ENCODE results near the gene GPX3. TPM values are rescaled to one million over a fixed set of nuclear protein-coding genes. Genes with fewer than 3 reads are reported as not detected.

The GPX3 gene
- total and polyA plus RNA-seq, 4 donors, result 22.7 to 42.0 (median 33.6) TPM

- Histone ChIP-seq H3K9me3 (ENCODE audit: control insufficient read depth, insufficient read depth, low read length) (no peaks in the 10 kb centered on the region), H3K4me1 (ENCODE audit: control insufficient read depth, insufficient read depth, low read length) (peaks cover 5% of the 10 kb centered on the region), H3K36me3 (ENCODE audit: control insufficient read depth, insufficient read depth, low read length) (peaks cover 35% of the 10 kb centered on the region), H3K27me3 (ENCODE audit: control insufficient read depth, insufficient read depth, low read length) (no peaks in the 10 kb centered on the region), H3K4me3 (ENCODE audit: low read depth, low read length) (no peak overlapping the region), H3K27ac (ENCODE audit: low read depth, low read length) (no peak overlapping the region)
- no peak for DNase-seq (ENCODE audit: low read depth in 4 of 6, low spot score in 6 of 6)
- 89% methylated on average over 7 of the region's 10 CpGs for WGBS (ENCODE audit: insufficient coverage)
Observed at GRCh38 chr5:151051931-151052608, 31.7 kb downstream of the GPX3 start.

- Histone ChIP-seq H3K4me1 (ENCODE audit: control insufficient read depth, insufficient read depth, low read length) (peaks cover 5% of the 10 kb centered on the region), H3K4me3 (ENCODE audit: low read depth, low read length) (no peak overlapping the region), H3K9me3 (ENCODE audit: control insufficient read depth, insufficient read depth, low read length) (no peaks in the 10 kb centered on the region), H3K27me3 (ENCODE audit: control insufficient read depth, insufficient read depth, low read length) (no peaks in the 10 kb centered on the region), H3K27ac (ENCODE audit: low read depth, low read length) (no peak overlapping the region), H3K36me3 (ENCODE audit: control insufficient read depth, insufficient read depth, low read length) (peaks cover 33% of the 10 kb centered on the region)
- 100% methylated on average over 1 of the region's 3 CpGs for WGBS (ENCODE audit: insufficient coverage)
- DNase-seq (ENCODE audit: low read depth in 4 of 6, low spot score in 6 of 6), result no peak
Observed at GRCh38 chr5:151052836-151053235, 32.4 kb downstream of the GPX3 start.

GRCh38 chr5:151053796-151054462 lies 33.5 kb downstream of the GPX3 start:
- Histone ChIP-seq H3K27me3 (ENCODE audit: control insufficient read depth, insufficient read depth, low read length) (no peaks in the 10 kb centered on the region), H3K9me3 (ENCODE audit: control insufficient read depth, insufficient read depth, low read length) (no peaks in the 10 kb centered on the region), H3K4me1 (ENCODE audit: control insufficient read depth, insufficient read depth, low read length) (peaks cover 5% of the 10 kb centered on the region), H3K36me3 (ENCODE audit: control insufficient read depth, insufficient read depth, low read length) (peaks cover 37% of the 10 kb centered on the region), H3K4me3 (ENCODE audit: low read depth, low read length) (no peak overlapping the region), H3K27ac (ENCODE audit: low read depth, low read length) (no peak overlapping the region)
- DNase-seq (ENCODE audit: low read depth in 4 of 6, low spot score in 6 of 6), result no peak
- WGBS (ENCODE audit: insufficient coverage), result 83% methylated on average over 2 of the region's 4 CpGs

DNA sequence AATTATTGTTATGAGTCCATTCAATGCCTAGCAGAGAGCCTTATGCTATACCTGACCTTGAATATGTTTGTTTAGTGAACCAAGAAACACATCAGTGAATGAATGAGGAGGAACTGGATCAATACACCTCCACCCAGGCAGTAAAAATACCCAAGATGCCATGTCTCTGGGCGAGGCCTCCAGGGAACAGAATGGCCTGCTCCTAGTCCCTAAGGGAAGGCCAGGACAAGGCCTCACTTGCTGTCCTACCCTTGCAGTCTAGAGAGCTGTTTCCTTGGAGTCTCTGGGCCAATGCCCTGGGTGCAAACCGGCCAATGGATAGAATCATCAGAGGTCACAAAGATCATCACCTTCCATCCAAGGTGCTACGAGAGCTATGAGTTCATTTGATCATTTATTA lies 34.3 kb downstream of the GPX3 start:
- H3K9me3 ChIP-seq (ENCODE audit: control insufficient read depth, insufficient read depth, low read length), result no peaks in the 10 kb centered on the region
- no peak overlapping the region for H3K27ac ChIP-seq (ENCODE audit: low read depth, low read length)
- peaks cover 37% of the 10 kb centered on the region for H3K36me3 ChIP-seq (ENCODE audit: control insufficient read depth, insufficient read depth, low read length)
- no peak overlapping the region for H3K4me3 ChIP-seq (ENCODE audit: low read depth, low read length)
- DNase-seq (ENCODE audit: low read depth in 4 of 6, low spot score in 6 of 6), result no peak
- WGBS (ENCODE audit: insufficient coverage), result 88% methylated on average over 1 of the region's 3 CpGs
- peaks cover 5% of the 10 kb centered on the region for H3K4me1 ChIP-seq (ENCODE audit: control insufficient read depth, insufficient read depth, low read length)
- no peaks in the 10 kb centered on the region for H3K27me3 ChIP-seq (ENCODE audit: control insufficient read depth, insufficient read depth, low read length)

GRCh38 chr5:151055336-151055735 lies 34.9 kb downstream of the GPX3 start:
- H3K4me1 ChIP-seq (ENCODE audit: control insufficient read depth, insufficient read depth, low read length), result peaks cover 5% of the 10 kb centered on the region
- no peak for DNase-seq (ENCODE audit: low read depth in 4 of 6, low spot score in 6 of 6)
- no peak overlapping the region for H3K4me3 ChIP-seq (ENCODE audit: low read depth, low read length)
- H3K27me3 ChIP-seq (ENCODE audit: control insufficient read depth, insufficient read depth, low read length), result no peaks in the 10 kb centered on the region
- peaks cover 40% of the 10 kb centered on the region for H3K36me3 ChIP-seq (ENCODE audit: control insufficient read depth, insufficient read depth, low read length)
- H3K9me3 ChIP-seq (ENCODE audit: control insufficient read depth, insufficient read depth, low read length), result no peaks in the 10 kb centered on the region
- WGBS (ENCODE audit: insufficient coverage), result 79% methylated on average over 4 of the region's 6 CpGs
- no peak overlapping the region for H3K27ac ChIP-seq (ENCODE audit: low read depth, low read length)

DNA sequence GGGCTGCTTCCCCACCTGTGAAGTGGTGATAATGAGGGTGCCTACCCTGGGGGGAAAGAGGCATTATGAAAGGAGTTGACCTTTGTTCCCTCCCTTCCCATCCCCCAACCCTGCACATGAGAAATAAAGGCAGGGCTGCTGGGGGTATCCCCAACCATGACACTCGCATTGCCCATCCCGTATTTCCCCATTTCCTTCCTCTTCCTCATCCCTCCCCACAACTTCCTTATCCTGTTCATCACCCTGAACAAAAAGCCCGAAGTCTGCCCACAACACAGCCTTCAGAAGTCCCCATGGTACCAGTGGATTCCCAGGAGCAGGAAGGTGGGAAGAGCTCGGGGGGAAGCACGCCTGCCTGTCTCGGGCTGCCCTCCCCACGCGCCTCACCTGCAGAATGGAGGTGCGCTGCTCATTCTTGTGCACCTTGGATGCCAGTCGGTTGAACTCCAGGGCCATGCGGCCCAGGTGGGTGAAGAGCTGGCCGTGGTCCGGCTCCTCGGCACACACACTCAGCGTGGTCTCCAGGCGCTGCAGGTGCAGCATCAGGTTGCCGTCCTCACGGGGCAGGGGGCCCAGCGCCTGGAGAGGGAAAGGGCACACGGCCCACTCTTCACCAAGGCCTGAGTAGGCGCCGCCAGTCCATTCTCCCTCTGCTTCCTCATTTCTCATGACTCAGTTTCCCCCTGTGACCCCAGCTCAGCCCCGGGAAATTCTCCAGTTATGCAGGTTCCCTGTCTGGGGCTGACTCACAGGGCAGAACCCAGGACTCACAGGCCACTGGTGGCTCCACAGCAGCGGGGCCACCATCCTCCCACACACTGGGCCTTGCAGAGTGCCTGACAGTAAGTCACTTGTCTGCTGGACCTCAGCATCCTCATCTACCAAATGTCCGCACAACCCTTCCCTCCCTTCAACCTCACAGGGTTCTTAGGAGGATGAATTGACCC lies 36.3 kb downstream of the GPX3 start:
- H3K36me3 ChIP-seq (ENCODE audit: control insufficient read depth, insufficient read depth, low read length), result peaks cover 46% of the 10 kb centered on the region

DNA sequence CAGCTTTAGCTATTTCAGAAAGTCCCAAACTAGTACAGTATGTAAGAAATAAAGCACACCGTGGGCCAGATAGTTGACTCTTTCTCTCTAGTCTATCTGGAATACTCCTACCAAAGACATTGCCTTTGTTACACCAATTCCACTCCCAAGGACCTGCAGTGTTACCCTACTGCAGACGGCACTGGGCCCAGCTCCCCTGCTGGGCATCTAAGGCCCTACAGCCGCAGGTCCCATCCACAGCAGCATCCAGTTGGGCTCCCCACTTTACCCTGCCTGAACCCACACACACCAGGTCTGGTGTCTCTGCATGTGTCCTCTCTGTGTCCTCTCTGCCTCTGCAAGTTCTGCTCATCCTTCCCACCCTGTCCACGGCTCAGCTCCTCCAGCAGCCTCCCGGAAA lies 37.9 kb downstream of the GPX3 start:
- H3K4me1 ChIP-seq (ENCODE audit: control insufficient read depth, insufficient read depth, low read length), result no peaks in the 10 kb centered on the region
- H3K27ac ChIP-seq (ENCODE audit: low read depth, low read length), result no peak overlapping the region
- WGBS (ENCODE audit: insufficient coverage), result 75% methylated on average over 5 of the region's 5 CpGs
- no peaks in the 10 kb centered on the region for H3K9me3 ChIP-seq (ENCODE audit: control insufficient read depth, insufficient read depth, low read length)
- no peaks in the 10 kb centered on the region for H3K27me3 ChIP-seq (ENCODE audit: control insufficient read depth, insufficient read depth, low read length)
- peaks cover 50% of the 10 kb centered on the region for H3K36me3 ChIP-seq (ENCODE audit: control insufficient read depth, insufficient read depth, low read length)
- DNase-seq (ENCODE audit: low read depth in 4 of 6, low spot score in 6 of 6), result no peak
- H3K4me3 ChIP-seq (ENCODE audit: low read depth, low read length), result no peak overlapping the region

More for the DNA sequence above, 36.3 kb downstream of the GPX3 start:
- WGBS (ENCODE audit: insufficient coverage), result 98% methylated on average over 23 of the region's 25 CpGs
- Histone ChIP-seq H3K4me1 (ENCODE audit: control insufficient read depth, insufficient read depth, low read length) (peaks cover 5% of the 10 kb centered on the region), H3K4me3 (ENCODE audit: low read depth, low read length) (no peak overlapping the region), H3K27ac (ENCODE audit: low read depth, low read length) (no peak overlapping the region), H3K9me3 (ENCODE audit: control insufficient read depth, insufficient read depth, low read length) (no peaks in the 10 kb centered on the region), H3K27me3 (ENCODE audit: control insufficient read depth, insufficient read depth, low read length) (no peaks in the 10 kb centered on the region)
- DNase-seq (ENCODE audit: low read depth in 4 of 6, low spot score in 6 of 6), result no peak

- H3K27ac ChIP-seq (ENCODE audit: low read depth, low read length), result no peak overlapping the region
- H3K27me3 ChIP-seq (ENCODE audit: control insufficient read depth, insufficient read depth, low read length), result no peaks in the 10 kb centered on the region
- DNase-seq (ENCODE audit: low read depth in 4 of 6, low spot score in 6 of 6), result peak in 1 of 6 donors; percentile 33
- peaks cover 2% of the 10 kb centered on the region for H3K4me1 ChIP-seq (ENCODE audit: control insufficient read depth, insufficient read depth, low read length)
- WGBS (ENCODE audit: insufficient coverage), result 83% methylated on average over 7 of the region's 7 CpGs
- peaks cover 50% of the 10 kb centered on the region for H3K36me3 ChIP-seq (ENCODE audit: control insufficient read depth, insufficient read depth, low read length)
- no peak overlapping the region for H3K4me3 ChIP-seq (ENCODE audit: low read depth, low read length)
- no peaks in the 10 kb centered on the region for H3K9me3 ChIP-seq (ENCODE audit: control insufficient read depth, insufficient read depth, low read length)
Observed at GRCh38 chr5:151058891-151059489, 38.6 kb downstream of the GPX3 start.

- Histone ChIP-seq H3K4me3 (ENCODE audit: low read depth, low read length) (no peak overlapping the region), H3K27ac (ENCODE audit: low read depth, low read length) (no peak overlapping the region), H3K27me3 (ENCODE audit: control insufficient read depth, insufficient read depth, low read length) (no peaks in the 10 kb centered on the region), H3K9me3 (ENCODE audit: control insufficient read depth, insufficient read depth, low read length) (no peaks in the 10 kb centered on the region), H3K4me1 (ENCODE audit: control insufficient read depth, insufficient read depth, low read length) (peaks cover 11% of the 10 kb centered on the region), H3K36me3 (ENCODE audit: control insufficient read depth, insufficient read depth, low read length) (peaks cover 48% of the 10 kb centered on the region)
- WGBS (ENCODE audit: insufficient coverage), result 96% methylated on average over 6 of the region's 6 CpGs
- no peak for DNase-seq (ENCODE audit: low read depth in 4 of 6, low spot score in 6 of 6)
Observed at GRCh38 chr5:151060742-151061141, 40.4 kb downstream of the GPX3 start.

Data from spinal cord (tissue), 10 donors.